ENCODE measurements around the gene FBXO41. TPM values are rescaled to one million over a fixed set of nuclear protein-coding genes. Genes with fewer than 3 reads are reported as not detected.
A peak's percentile ranks its signal among the peaks of the same experiment; 100 is the strongest.

The FBXO41 gene
- total and polyA plus RNA-seq, 2 donors (not counting 3 experiments of a cell fraction or from before 2014, with no cell fraction given), result 0.88 to 1.5 TPM

DNA sequence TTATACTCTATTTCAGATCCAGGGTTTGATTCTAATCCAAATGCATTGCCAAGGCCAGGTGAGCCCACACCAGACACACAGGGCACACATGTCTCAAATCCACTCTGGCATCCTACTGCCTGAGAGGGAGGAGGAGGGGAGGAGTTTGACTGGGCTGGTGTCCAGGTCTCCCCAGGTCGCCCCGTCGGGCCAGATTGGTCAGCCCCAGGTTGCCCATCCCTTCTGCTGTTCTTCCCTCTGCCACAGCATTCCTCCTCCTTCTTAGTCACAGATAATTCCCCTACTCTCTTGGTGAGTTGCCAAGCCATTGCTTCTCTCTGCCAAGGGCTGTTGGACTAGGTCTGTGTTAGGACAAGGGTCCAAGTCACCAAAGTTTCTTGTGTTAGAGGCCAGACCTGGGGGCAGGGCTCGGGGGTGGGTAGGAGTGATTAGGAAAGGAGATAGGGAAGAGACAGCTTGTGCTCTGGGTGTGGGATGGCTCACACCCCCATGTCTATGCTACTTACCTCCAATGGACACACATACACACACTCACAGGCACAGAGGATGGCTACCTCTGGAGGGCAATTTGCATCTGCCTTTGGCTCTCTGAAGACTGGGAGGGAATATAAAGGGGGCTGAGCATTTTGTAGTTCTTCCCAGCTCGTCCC, 11.6 kb upstream of the FBXO41 start:
- DNase-seq (ENCODE audit: low read depth, low spot score), result no peak
- Histone ChIP-seq H3K4me1 (ENCODE audit: control insufficient read depth, extremely low read depth, insufficient read depth, low read length) (no peaks in the 10 kb centered on the region), H3K27ac (ENCODE audit: insufficient read depth, low read depth, low read length) (no peak overlapping the region), H3K27me3 (ENCODE audit: control insufficient read depth in 2 of 2, insufficient read depth in 2 of 2, low read length in 2 of 2) (peaks cover 47 to 66% of the 10 kb centered on the region in 2 experiments), H2AFZ (ENCODE audit: low read depth, low read length) (no peak overlapping the region), H3K4me2 (ENCODE audit: insufficient read depth, low read length) (no peak overlapping the region), H3K9me3 (replicated peaks; ENCODE audit: control insufficient read depth, insufficient read depth, low read length) (no peaks in the 10 kb centered on the region), H3K4me3 (replicated peaks in 1 of 3; ENCODE audit: insufficient read depth in 1 of 3, low read depth in 1 of 3, low read length in 3 of 3) (no peak overlapping the region), H3K36me3 (ENCODE audit: control insufficient read depth in 2 of 2, extremely low read depth in 1 of 2, insufficient read depth in 2 of 2, low read length in 2 of 2) (no peaks in the 10 kb centered on the region), H3K79me2 (ENCODE audit: control insufficient read depth, insufficient read depth, low read length) (no peaks in the 10 kb centered on the region), H4K20me1 (replicated peaks; ENCODE audit: control insufficient read depth, extremely low read depth, insufficient read depth, low read length) (no peaks in the 10 kb centered on the region), H3K9me1 (replicated peaks; ENCODE audit: control insufficient read depth, extremely low read depth, insufficient read depth, low read length) (no peaks in the 10 kb centered on the region), H3K9ac (replicated peaks; ENCODE audit: extremely low read depth, insufficient read depth, low read length) (no peak overlapping the region)
- no peak for FAIRE-seq
- BruUV-seq (replicated peaks), result no TSS peak
- TF ChIP-seq EZH2 (IDR thresholded peaks at IDR 0.05; ENCODE audit: borderline replicate concordance, low read depth, low read length, severe bottlenecking) (peak; percentile 6), GATA2 (IDR thresholded peaks at IDR 0.05; ENCODE audit: insufficient read depth, insufficient read length, low read depth, low read length) (no peak)
- CTCF ChIA-PET, result no interaction called here
- dilution Hi-C loops (cut with MboI; ENCODE audit: extremely low pct_ligation_motif_present, low sequenced_read_pairs), result no loop called here
- intact Hi-C loops (cut with micrococcal nuclease), result no loop called here
- POLR2A ChIA-PET, result no interaction called here

DNA sequence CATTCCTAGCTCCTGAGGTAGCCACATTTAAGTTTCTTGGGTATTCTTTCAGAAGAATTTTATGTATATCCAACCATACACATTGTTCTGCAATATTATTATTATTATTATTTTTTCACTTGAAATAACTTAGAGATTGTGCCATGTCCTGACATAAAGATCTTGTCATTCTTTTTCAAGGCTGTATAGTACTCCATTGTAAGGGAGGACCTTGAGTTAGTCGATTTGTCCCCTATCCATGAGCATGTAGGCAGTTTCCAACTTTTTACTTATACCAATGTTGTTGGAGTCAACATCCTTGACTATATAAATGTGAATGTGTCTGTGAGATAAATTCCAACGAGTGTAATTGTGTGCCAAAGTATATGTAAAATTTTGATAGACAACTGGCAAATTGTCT, 10.0 kb upstream of the FBXO41 start:
- no peaks in the 10 kb centered on the region for H4K20me1 ChIP-seq (replicated peaks; ENCODE audit: control insufficient read depth, extremely low read depth, insufficient read depth, low read length)
- TF ChIP-seq, protein P1, sequence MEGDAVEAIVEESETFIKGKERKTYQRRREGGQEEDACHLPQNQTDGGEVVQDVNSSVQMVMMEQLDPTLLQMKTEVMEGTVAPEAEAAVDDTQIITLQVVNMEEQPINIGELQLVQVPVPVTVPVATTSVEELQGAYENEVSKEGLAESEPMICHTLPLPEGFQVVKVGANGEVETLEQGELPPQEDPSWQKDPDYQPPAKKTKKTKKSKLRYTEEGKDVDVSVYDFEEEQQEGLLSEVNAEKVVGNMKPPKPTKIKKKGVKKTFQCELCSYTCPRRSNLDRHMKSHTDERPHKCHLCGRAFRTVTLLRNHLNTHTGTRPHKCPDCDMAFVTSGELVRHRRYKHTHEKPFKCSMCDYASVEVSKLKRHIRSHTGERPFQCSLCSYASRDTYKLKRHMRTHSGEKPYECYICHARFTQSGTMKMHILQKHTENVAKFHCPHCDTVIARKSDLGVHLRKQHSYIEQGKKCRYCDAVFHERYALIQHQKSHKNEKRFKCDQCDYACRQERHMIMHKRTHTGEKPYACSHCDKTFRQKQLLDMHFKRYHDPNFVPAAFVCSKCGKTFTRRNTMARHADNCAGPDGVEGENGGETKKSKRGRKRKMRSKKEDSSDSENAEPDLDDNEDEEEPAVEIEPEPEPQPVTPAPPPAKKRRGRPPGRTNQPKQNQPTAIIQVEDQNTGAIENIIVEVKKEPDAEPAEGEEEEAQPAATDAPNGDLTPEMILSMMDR (IDR thresholded peaks at IDR 0.05; ENCODE audit: extremely low read depth in 1 of 2, insufficient read depth in 1 of 2, low read depth in 1 of 2, low read length in 2 of 2), result no peak
- TF ChIP-seq GATA2 (IDR thresholded peaks at IDR 0.05; ENCODE audit: insufficient read depth, insufficient read length, low read depth, low read length) (no peak), FOS (IDR thresholded peaks at IDR 0.05; ENCODE audit: borderline replicate concordance, insufficient read depth, low read length) (no peak), MYC (IDR thresholded peaks at IDR 0.05; ENCODE audit: low read depth, low read length) (no peak), EZH2 (IDR thresholded peaks at IDR 0.05; ENCODE audit: borderline replicate concordance, low read depth, low read length, severe bottlenecking) (no peak), JUN (IDR thresholded peaks at IDR 0.05; ENCODE audit: borderline replicate concordance, insufficient read depth, insufficient read length, low read depth) (no peak), POLR2AphosphoS5 (IDR thresholded peaks at IDR 0.05; ENCODE audit: insufficient read depth, low read depth, low read length) (no peak), POLR2A (IDR thresholded peaks at IDR 0.05; ENCODE audit: low read depth, low read length) (no peak)
- TF ChIP-seq, protein P2, sequence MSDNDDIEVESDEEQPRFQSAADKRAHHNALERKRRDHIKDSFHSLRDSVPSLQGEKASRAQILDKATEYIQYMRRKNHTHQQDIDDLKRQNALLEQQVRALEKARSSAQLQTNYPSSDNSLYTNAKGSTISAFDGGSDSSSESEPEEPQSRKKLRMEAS (IDR thresholded peaks at IDR 0.05; ENCODE audit: insufficient read depth, insufficient read length), result no peak
- no peak overlapping the region for H2AFZ ChIP-seq (ENCODE audit: low read depth, low read length)
- H3K4me3 ChIP-seq (replicated peaks in 1 of 3; ENCODE audit: insufficient read depth in 1 of 3, low read depth in 1 of 3, low read length in 3 of 3), result no peak overlapping the region
- intact Hi-C loops (cut with micrococcal nuclease) (no loop called here), dilution Hi-C loops (cut with MboI; ENCODE audit: extremely low pct_ligation_motif_present, low sequenced_read_pairs) (no loop called here)
- no peaks in the 10 kb centered on the region for H3K79me2 ChIP-seq (ENCODE audit: control insufficient read depth, insufficient read depth, low read length)
- H3K9me3 ChIP-seq (replicated peaks; ENCODE audit: control insufficient read depth, insufficient read depth, low read length), result no peaks in the 10 kb centered on the region
- H3K27me3 ChIP-seq (ENCODE audit: control insufficient read depth in 2 of 2, insufficient read depth in 2 of 2, low read length in 2 of 2), result peaks cover 49 to 78% of the 10 kb centered on the region in 2 experiments
- peak; percentile 26 for FAIRE-seq
- CTCF ChIA-PET, result no interaction called here
- no peaks in the 10 kb centered on the region for H3K9me1 ChIP-seq (replicated peaks; ENCODE audit: control insufficient read depth, extremely low read depth, insufficient read depth, low read length)
- H3K36me3 ChIP-seq (ENCODE audit: control insufficient read depth in 2 of 2, extremely low read depth in 1 of 2, insufficient read depth in 2 of 2, low read length in 2 of 2), result no peaks in the 10 kb centered on the region
- BruUV-seq (replicated peaks), result no TSS peak
- no peak overlapping the region for H3K9ac ChIP-seq (replicated peaks; ENCODE audit: extremely low read depth, insufficient read depth, low read length)
- no peak for DNase-seq (ENCODE audit: low read depth, low spot score)
- H3K4me1 ChIP-seq (ENCODE audit: control insufficient read depth, extremely low read depth, insufficient read depth, low read length), result no peaks in the 10 kb centered on the region
- H3K4me2 ChIP-seq (ENCODE audit: insufficient read depth, low read length), result no peak overlapping the region
- no peak overlapping the region for H3K27ac ChIP-seq (ENCODE audit: insufficient read depth, low read depth, low read length)
- POLR2A ChIA-PET, result no interaction called here
